HG03342 (cell line): ENCODE results near the gene ZFYVE26.
"Not testable (repeated sequence)": the region's sequence is repeated elsewhere in the genome, so short reads cannot be mapped to it uniquely, and the experiment has no call there.

Source experiments
- ATAC-seq: cut with Tn5 transposase; IDR thresholded peaks from one replicate; pipeline ENCODE4 v1.9.1; 2021; ENCODE audit warnings: mild to moderate bottlenecking, moderate library complexity; ENCODE audit not compliant: unreplicated experiment

Gene ZFYVE26

DNA sequence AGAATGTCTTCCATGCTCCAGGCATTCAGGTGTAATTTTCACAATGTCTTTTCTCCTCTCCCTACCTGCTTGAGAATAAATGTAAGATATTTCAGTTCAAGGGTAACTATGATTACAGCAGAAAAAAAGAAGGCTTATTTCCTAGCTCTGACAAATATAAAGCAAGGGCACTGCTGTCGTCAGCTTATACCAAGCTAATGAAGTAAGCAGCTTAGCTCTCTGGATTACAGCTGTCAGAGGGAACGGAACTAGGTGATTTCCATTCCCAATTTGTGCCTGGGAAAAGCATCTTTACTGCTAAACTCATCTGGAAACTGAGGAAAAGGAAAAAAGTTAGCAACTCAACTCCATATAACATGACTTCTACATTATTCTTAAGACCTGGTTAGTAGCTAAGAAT, 56.5 kb downstream of the ZFYVE26 start:
- ATAC-seq = no peak

DNA sequence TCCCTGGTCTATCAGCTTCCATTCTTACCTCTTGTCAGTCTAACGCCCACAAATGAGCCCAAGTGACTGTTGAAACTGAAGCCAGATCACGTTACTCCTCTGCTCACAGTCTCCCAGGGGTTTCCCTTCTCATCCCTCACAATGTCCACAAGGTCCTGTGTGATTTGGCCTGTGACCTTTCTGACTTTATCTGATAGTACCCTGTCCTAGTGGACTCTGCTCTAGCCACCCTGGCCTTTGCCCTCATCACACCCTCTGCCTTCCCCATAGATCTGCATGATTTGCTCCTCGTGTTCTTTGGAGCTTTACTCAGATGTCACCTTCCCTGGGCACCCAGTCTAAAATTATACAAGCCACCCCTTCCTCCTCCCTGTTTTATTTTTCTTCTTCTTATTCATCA, 59.2 kb downstream of the ZFYVE26 start:
- ATAC-seq = no peak

DNA sequence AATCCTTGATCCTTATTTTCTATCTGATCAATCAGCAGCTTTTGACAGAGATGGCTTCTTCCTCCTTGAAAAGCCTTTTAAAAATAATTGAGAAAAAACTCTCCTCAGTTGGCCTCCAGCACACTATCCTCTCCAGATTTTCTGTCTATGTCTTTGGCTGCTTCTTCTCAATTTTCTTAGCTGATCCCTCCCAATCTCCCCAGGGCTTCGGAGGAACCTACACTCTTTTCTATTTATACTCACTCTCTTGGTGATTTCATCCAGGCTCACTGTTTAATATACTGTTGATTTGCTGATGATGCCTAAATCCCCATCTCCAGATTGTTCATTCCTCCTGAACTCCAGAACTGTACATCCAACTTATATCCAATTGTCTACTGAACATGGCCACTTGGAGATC, 59.9 kb downstream of the ZFYVE26 start:
- ATAC-seq = no peak

DNA sequence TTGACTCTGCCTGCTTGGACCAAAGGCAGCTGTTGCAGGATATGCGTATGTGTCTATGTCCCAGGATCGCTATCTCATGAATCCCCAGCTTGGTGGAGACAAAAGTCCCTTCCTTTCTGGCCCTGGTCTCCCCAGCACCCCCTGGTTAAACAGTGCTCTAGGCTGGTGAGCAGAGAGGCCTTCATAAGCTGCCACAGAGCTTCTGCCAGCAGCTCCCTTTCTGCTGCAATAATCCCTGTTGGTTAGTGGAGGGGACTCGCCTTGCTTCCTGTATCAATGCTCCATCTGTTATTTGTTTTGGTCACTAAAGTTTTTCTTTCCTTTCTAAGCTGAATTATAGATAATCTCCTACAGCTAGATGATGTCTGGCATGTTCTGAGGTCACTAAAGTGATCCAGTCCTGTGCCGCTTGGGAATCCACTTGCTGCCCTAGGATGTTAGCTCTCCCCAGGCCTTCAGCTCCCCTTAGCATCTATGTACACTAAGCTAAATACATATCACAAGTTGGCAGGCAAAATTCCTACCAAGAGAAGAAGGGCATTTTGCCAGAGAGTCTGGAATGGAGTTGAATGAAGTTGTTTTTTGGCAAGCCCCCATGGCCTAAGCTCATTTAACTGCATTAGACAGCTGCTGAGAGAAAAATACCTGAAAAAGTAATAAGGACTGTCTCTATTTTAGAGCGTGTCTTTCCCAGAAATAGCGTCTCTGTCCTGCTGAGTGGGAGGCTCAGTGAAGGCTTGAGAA, 66.9 kb downstream of the ZFYVE26 start:
- no peak for ATAC-seq

DNA sequence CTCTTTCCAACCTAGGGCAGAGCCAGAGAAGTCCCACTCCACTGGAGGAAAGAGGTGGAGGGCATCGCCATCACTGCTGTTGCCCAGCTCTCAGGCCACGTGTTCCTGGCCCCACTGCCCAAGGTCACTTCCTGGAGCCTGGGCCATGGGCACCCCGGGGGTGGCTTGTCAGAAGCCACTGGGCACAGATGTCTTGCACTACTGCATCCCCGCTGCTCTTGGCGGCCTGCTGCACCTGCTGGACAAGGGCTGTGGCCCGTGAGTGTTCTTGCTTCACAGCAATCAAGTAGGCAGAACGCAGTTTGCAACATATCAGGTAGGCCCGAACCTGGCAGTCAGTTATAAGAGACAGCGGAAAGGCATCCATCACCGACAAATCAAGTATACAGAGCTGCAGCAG, 68.1 kb downstream of the ZFYVE26 start:
- ATAC-seq = no peak

DNA sequence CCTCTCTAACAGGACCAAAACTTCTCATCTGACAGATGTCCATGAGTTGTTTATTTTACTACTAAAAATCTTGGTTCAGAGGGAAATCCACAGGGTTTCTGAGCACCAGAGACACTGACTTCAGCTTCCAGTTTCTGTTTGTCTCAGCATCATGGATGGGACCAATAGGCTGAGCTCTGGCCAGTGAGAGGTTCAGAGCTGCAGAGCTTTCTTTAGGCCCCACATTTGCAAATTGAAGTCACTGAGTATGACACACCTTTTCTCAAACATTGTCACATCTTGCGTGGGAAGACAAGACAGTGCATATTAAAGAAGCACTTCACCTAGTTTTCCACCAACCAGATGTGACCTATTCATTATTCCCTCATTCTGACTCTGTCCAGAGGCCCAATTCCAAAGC, 69.5 kb downstream of the ZFYVE26 start:
- ATAC-seq = peak; percentile 71

DNA sequence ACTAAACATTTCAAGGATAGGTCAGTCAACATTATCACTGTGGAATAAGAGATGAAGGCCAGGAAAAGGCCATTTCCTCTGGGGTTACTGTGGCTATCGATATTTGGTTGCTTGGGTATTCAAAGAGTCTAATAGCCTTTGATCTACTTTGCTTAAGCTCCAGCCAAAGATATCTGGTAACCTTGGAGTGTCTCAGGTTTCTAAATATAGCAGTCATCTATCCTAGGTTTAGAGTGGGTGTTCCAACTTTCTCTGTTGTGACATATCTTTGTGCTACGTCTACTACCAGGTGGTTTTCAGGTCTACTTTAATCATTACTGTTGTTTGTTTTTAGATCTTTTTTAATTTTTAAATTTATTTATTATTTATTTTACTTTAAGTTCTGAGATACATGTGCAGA, 72.3 kb downstream of the ZFYVE26 start:
- no peak for ATAC-seq

DNA sequence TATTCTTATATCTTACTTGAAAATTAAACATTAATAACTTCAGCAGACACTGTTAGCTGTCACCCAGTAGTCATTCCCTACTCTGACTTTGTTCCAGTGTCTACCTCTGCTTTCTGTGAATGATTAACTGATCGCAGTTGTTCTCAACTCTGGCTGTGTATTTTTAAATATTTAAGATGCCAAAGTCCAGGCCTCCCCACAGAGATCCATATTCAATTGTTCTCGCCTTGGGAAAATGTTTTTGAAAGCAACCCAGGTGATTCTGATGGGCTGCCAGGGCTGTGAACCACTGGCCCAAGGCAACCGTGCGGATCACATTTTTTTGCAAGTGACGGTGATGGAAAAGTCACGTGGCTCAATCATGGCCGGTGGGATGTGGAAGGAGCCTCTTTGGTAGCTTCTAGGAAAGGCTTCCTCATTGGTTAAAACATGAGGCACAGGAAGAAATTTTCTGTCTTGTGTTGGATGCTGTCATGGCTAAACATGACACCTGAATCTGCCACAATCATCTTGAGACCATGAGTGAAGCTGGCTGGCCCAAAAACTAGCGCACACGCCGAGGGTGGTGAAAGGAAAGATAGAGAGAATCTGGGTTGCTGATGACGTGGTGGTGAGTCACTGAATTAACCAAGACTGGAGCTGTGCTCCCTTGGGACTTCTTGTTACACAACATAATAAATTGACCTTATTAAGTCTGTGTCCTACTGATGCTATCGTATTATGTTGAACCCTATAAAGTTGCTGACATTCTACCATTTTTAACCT, 77.5 kb downstream of the ZFYVE26 start:
- ATAC-seq = no peak

DNA sequence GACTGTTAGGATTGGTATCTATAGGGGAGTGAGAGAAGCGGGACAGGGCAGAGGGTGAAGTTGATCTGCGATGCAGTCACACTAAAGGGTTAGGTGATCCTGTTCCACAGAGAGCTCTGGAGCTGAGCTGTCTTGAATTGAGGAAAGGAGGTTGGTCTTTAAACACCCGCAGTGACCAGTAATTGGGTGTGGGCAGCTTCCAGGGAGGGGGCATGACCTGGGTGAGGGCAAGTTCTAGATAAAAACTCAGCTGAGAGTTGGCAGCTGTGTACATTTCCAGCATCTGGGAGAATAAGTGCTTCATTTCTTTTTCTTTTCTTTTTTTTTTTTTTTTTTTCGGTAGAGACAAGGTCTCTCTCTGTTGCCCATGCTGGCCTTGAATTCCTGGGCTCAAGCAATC, 79.6 kb downstream of the ZFYVE26 start:
- ATAC-seq = no peak

DNA sequence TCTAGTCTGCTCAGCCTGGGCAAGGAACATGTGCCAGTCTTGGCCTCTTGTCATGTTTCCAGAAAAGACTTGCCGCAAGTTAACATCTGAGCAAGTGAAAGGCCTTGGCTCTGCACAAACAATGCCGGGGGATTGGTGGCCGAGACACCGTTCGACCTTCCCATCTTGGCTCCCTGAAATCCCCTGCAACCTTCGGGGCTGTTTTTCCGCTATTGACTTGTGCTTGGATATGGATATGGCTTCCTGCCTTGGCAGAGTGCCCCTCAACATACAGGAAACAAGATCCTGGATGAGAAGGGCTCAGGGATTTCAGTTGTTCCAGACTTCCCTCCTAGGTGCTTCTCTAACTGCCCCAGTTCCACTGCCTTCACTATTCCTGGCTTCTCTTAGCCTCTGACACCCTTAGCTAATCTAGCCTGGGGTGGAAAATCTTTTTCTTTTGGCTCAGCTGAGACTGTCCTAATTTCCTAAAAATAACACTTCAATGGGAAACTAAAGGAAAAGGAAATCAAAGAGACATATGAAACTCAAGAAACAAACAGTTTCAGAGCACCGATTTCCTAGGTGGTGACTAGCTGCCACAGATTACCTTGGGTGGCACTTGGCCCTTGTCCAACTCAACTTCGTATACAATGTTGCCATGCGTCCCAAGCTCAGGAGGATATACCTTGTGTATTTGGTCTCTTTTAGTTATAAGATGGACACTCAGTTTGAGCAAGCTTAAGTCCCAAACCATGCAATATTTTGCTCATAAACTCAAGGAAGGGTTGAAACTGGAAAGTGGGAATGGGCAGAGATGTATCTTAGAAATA, 80.8 kb downstream of the ZFYVE26 start:
- ATAC-seq = no peak

DNA sequence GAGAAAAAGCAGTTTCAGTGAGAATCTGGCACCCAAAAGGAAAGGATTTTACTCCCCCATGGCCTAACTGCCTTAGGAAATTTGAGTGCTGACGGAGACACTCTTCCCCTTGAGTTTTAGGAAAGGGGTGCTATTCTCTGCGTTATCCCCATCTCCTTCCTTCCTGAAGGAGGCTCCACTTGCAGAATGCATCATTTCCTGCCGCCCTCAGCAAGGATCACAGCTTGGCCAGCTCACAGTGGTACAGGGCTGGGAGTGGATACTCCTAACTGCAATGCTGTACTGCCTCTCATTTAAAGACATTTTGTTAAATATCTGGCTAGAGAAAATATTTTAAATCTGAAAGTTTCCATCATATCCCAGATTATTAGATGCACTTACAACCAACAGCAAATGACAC, 81.7 kb downstream of the ZFYVE26 start:
- no peak for ATAC-seq

DNA sequence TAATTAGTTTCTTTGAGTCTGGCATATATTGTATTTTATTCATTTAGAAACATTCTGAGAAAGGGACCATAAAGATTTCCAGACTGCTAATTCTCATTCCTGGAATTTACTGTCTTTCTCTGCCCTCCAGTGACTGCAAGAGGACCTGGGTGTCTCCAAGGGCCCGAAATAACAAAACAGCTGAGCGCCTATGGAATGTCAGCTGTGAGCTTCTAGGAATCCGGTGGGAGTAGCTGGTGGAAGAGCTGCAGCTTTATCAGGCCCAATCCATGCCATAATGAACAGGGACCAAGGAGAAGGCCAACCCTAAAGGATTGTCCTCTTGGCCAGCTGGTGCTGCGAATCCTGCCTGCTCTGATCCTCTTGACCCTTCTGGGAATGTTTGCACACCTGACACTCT, 82.8 kb downstream of the ZFYVE26 start:
- ATAC-seq = no peak

DNA sequence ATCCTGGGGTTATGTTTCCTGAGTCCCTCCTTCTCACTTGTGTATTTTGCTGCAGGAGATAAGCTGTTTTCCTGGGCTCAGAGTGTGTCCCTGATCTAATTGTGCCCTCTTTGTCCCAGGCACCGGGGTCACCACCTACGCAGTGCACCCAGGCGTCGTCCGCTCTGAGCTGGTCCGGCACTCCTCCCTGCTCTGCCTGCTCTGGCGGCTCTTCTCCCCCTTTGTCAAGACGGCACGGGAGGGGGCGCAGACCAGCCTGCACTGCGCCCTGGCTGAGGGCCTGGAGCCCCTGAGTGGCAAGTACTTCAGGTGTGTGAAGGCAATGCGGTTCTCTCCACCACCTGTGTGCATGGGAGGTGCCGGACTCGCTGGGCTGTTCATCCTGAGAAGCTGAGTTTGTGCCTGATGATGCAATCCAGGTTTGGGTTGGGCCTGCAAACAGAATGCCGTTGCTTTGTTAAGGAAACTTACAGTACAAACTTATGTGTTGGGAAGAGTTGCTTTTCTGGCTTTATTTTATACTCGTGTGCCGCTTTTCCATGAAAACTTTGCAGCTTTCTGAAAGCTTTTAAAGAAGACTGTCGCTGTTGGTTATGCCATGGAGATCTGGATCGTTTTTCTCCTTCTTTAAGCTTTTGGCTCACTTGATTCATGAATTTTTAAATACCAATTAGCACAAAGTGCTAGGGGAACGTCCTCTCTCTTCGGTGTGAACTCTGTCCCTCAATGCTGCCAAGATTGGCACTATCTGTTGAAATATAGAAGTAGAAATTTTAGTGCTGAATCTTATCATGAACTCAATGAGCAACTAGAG, 87.1 kb downstream of the ZFYVE26 start:
- ATAC-seq = no peak

DNA sequence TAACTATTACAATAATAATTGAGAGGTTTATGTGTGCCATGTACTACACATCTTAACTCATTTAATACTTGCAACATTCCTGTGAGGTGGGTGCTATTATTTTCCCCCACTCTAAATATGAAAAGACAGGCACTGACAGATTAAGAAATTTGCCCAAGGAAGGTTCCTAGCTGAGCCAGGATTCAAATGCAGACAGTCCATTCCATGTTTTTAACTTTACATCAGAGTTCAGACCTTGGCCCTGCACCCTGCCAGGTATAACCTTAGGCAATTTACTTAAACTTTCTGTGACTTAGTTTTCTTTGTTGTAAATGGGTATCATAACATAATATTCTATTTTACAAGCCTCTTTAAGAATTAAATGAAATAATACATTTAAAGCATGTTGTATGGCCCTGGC, 88.1 kb downstream of the ZFYVE26 start:
- no peak for ATAC-seq

DNA sequence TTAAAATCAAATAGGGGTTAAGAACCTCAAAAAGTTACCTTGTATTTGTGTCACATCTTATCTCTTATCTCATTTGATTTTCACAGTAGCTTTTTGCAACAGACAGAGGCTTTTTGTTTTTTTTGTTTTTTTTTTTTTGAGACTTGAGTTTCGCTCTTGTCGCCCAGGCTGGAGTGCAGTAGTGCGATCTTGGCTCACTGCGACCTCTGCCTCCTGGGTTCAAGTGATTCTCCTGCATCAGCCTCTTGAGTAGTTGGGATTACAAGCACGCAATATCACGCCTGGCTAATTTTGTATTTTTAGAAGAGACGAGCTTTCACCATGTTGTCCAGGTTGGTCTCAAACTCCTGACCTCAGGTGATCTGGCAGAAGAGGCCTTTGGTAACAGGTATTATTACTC, 89.0 kb downstream of the ZFYVE26 start:
- no peak for ATAC-seq

DNA sequence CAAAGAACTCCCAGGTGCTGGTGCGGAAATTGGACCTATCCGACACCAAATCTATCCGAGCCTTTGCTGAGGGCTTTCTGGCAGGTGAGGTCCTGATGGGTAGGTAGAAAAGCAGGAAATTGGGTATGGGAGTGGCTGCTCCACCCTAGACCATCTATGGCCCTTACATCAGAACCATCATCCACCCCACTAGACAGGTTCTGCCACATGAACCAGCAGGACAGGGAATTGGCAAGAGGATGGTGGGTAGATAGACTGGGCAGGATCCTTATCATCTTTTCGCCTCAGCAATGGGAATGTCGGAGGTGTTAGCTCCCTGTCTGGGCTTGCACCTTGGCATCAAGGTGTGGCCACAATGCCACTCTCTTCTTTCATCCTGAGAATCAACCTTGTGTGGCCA, 91.2 kb downstream of the ZFYVE26 start:
- no peak for ATAC-seq

DNA sequence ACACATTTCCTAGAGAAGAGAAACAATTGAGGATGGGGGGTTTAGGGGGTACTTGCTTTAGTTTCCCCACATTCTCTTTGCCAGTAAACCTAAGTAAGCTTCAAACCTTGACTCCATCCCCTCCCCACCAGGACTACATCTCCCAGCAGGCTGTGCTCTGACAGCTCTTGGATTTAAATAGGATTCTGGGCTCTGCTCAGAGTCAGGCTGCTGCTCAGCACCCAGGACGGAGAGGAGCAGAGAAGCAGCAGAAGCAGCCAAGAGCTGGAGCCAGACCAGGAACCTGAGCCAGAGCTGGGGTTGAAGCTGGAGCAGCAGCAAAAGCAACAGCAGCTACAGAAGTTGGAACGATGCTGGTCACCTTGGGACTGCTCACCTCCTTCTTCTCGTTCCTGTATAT, 94.1 kb downstream of the ZFYVE26 start:
- ATAC-seq = no peak

DNA sequence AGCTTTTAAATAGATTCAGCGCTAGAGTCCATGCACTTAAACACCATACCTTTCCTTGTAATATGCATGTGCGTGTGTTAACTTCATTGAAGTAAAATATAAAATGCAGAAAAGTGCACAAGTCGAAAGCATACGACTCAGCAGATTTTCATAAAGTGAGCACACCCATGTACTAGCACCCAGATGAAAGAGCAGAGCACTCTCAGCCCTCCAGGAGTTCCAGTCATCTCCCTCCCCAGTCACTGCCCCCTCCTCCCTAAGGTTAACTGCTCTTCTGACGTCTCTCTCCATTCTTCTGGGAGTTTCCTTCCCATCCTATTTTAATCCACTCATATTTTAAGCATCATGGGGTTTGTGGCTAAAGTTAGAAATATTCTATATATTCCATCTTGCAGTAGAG, 94.5 kb downstream of the ZFYVE26 start:
- ATAC-seq = no peak

DNA sequence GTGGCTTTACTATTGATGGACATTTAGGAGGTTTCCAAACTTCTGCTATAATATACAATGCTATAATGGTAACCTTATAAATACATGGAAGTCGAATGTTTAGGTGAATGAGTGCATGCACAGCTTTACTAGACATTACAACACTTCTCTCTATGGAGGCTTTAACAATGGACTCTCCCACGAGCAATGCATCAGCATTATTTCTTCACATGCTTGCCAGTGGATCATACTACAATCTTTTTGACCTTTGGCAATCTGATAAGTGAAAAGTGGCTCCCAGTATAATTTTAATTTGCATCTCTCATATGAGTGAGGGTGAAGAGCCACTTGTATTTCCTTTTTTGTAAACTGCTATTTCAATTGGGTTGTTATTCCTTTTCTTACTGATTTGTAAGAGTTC, 96.5 kb downstream of the ZFYVE26 start:
- ATAC-seq = no peak

DNA sequence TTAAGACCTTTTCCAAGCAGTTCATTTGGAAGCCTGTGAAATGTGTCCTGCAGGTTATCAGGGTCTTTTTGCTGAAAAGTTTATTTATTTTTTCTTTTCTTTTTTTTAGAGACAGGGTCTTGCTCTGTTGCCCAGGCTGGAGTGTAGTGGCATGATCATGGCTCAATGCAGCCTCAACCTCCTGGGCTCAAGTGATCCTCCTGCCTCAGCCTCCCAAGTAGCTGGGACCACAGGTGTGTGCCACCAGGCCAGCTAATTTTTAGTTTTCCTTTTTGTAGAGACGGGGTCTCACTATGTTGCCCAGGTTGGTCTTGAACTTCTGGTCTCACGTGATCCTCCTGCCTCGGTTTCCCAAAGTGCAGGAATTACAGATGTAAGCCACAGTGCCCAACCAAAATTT, 97.0 kb downstream of the ZFYVE26 start:
- ATAC-seq = not testable (repeated sequence)

DNA sequence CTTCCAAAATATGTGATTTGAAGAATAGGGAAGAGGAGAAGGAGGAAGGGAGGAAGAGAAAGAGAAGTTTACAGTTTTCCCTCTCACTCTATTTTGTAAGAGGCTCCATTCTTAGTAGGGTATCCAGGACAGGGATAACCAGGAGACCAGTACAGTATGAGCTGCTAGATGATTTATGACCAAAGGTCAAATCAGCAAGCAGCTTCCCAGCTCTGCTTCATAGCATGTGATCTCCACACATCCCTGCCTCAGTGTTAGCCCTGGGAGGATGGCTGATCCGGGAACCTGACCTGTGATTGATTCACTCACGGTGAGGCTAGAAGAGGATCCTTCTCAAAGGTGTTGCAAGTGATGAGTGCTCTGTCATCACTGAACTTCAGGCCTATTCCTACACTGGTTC, 98.1 kb downstream of the ZFYVE26 start:
- no peak for ATAC-seq
